ENCODE results near the gene KCTD10. TPM values are rescaled to one million over a fixed set of nuclear protein-coding genes. Genes with fewer than 3 reads are reported as not detected.
"Not testable (repeated sequence)": the region's sequence is repeated elsewhere in the genome, so short reads cannot be mapped to it uniquely, and the experiment has no call there.

KCTD10 gene
- total and polyA plus RNA-seq, 7 donors = 53.5 to 123 (median 82.8) TPM

DNA sequence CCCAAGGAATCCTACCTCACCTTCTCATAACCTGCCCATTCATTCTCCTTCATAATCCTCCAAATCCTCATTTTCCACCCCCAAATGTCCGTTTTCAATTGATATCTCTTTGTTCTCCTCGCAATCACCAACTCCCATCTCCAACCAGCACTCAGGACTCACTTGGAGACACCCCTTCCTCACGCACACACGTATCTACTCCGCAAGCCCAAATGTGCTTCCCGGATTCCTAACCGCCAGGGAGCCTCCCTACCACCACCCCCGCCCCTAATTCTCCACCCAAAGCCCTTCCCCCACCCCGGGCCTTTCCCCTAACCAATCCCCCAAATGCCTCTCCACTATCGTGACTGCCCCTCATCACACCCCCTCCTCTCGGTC is 304 bp downstream of the KCTD10 start:
- peaks cover 0 to 66% (median 58%) of the 10 kb centered on the region in 4 donors for H3K4me1 ChIP-seq
- no peaks in the 10 kb centered on the region for H3K9me3 ChIP-seq
- H3K27ac ChIP-seq = peak overlapping the region; percentile 95 to 98 (median 97)
- intact Hi-C loops (cut with DNase I) = loop anchor here (1.0 kb wide), 2 partner anchors 43 to 48 kb away; no protein-coding TSS in a partner anchor
- H3K36me3 ChIP-seq = peaks cover 0 to 12% (median 0%) of the 10 kb centered on the region in 4 donors
- peak overlapping the region; percentile 63 to 90 (median 87) for H3K4me3 ChIP-seq
- no peak for DNase-seq
- WGBS, 2 donors = 0% methylated on average over 11 of the region's 11 CpGs
- TF ChIP-seq POLR2AphosphoS5 (IDR thresholded peaks at IDR 0.05) = no peak
- no peak for TF ChIP-seq POLR2A (IDR thresholded peaks at IDR 0.05)
- TF ChIP-seq, protein P1, sequence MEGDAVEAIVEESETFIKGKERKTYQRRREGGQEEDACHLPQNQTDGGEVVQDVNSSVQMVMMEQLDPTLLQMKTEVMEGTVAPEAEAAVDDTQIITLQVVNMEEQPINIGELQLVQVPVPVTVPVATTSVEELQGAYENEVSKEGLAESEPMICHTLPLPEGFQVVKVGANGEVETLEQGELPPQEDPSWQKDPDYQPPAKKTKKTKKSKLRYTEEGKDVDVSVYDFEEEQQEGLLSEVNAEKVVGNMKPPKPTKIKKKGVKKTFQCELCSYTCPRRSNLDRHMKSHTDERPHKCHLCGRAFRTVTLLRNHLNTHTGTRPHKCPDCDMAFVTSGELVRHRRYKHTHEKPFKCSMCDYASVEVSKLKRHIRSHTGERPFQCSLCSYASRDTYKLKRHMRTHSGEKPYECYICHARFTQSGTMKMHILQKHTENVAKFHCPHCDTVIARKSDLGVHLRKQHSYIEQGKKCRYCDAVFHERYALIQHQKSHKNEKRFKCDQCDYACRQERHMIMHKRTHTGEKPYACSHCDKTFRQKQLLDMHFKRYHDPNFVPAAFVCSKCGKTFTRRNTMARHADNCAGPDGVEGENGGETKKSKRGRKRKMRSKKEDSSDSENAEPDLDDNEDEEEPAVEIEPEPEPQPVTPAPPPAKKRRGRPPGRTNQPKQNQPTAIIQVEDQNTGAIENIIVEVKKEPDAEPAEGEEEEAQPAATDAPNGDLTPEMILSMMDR (IDR thresholded peaks at IDR 0.05) = no peak
- no peak for TF ChIP-seq EP300 (IDR thresholded peaks at IDR 0.05)
- no peaks in the 10 kb centered on the region for H3K27me3 ChIP-seq

GRCh38 chr12:109475993-109476806 is 900 bp downstream of the KCTD10 start:
- Histone ChIP-seq H3K4me3 (peak overlapping the region; percentile 63 to 90 (median 87)), H3K9me3 (no peaks in the 10 kb centered on the region), H3K36me3 (peaks cover 0 to 9% (median 2%) of the 10 kb centered on the region in 4 donors), H3K4me1 (peaks cover 0 to 72% (median 63%) of the 10 kb centered on the region in 4 donors), H3K27ac (peak overlapping the region; percentile 95 to 98 (median 97)), H3K27me3 (no peaks in the 10 kb centered on the region)
- no peak for DNase-seq
- 19 to 26% methylated on average over 19 of the region's 19 CpGs for WGBS, 2 donors
- intact Hi-C loops (cut with DNase I) = no loop called here
- no peak for TF ChIP-seq POLR2A (IDR thresholded peaks at IDR 0.05)
- TF ChIP-seq EP300 (IDR thresholded peaks at IDR 0.05) = no peak
- TF ChIP-seq, protein P1 (IDR thresholded peaks at IDR 0.05) = no peak
- no peak for TF ChIP-seq POLR2AphosphoS5 (IDR thresholded peaks at IDR 0.05)

- no peak for DNase-seq
- H3K27ac ChIP-seq = peak overlapping the region; percentile 95 to 98 (median 97)
- peaks cover 0 to 9% (median 2%) of the 10 kb centered on the region in 4 donors for H3K36me3 ChIP-seq
- intact Hi-C loops (cut with DNase I) = no loop called here
- WGBS, 2 donors = 92 to 95% methylated on average over 7 of the region's 7 CpGs
- H3K4me3 ChIP-seq = peak overlapping the region in 2 of 4 donors; percentile 63 to 90
- no peaks in the 10 kb centered on the region for H3K9me3 ChIP-seq
- H3K4me1 ChIP-seq = peaks cover 0 to 82% (median 73%) of the 10 kb centered on the region in 4 donors
- TF ChIP-seq POLR2AphosphoS5 (IDR thresholded peaks at IDR 0.05) (no peak), EP300 (IDR thresholded peaks at IDR 0.05) (no peak), POLR2A (IDR thresholded peaks at IDR 0.05) (no peak)
- TF ChIP-seq, protein P1 (IDR thresholded peaks at IDR 0.05) = no peak
- no peaks in the 10 kb centered on the region for H3K27me3 ChIP-seq
Measured at GRCh38 chr12:109475121-109475520, 2.0 kb downstream of the KCTD10 start.

GRCh38 chr12:109473526-109474270 is 3.4 kb downstream of the KCTD10 start:
- H3K9me3 ChIP-seq; DNase-seq; H3K4me3 ChIP-seq; intact Hi-C loops (cut with DNase I); H3K27me3 ChIP-seq: not testable (repeated sequence)
- 93 to 95% methylated on average over 16 of the region's 16 CpGs for WGBS, 2 donors
- H3K4me1 ChIP-seq = peaks cover 0 to 81% (median 77%) of the 10 kb centered on the region in 4 donors
- peaks cover 0 to 21% (median 13%) of the 10 kb centered on the region in 4 donors for H3K36me3 ChIP-seq
- H3K27ac ChIP-seq = peak overlapping the region; percentile 48 to 98 (median 96)

DNA sequence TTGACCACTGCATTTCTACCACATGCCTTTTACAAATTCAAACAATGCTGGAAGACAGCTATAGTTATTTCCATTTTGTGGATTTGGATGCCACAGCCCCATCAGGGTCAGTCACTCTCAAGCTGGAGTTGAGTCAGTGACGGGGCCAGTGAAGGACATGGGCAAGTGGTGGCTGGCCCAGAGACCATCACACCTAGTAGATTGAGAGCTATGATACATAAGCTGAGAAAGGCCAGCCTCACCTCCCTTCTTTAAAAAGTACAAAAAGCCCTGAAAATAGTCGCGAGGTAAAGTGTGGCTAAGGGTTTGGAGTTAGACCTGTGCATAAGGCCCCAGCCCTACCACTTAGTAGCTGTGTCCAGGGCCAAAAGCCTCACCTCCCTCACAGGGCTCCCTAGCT is 4.1 kb downstream of the KCTD10 start:
- Histone ChIP-seq H3K9me3 (no peaks in the 10 kb centered on the region), H3K4me3 (no peak overlapping the region), H3K27ac (peak overlapping the region in 3 of 4 donors; percentile 48 to 98 (median 95)), H3K27me3 (no peaks in the 10 kb centered on the region), H3K4me1 (peaks cover 0 to 79% (median 76%) of the 10 kb centered on the region in 4 donors), H3K36me3 (peaks cover 2 to 27% (median 16%) of the 10 kb centered on the region in 4 donors)
- intact Hi-C loops (cut with DNase I) = no loop called here
- WGBS, 2 donors = 93 to 98% methylated on average over 3 of the region's 3 CpGs
- TF ChIP-seq, protein P1 (IDR thresholded peaks at IDR 0.05) = no peak
- no peak for TF ChIP-seq POLR2AphosphoS5 (IDR thresholded peaks at IDR 0.05)
- TF ChIP-seq EP300 (IDR thresholded peaks at IDR 0.05) = no peak
- TF ChIP-seq POLR2A (IDR thresholded peaks at IDR 0.05) = no peak
- DNase-seq = no peak
